Measurements from ENCODE around the gene TNFRSF25. TPM values are rescaled to one million over a fixed set of nuclear protein-coding genes. Genes with fewer than 3 reads are reported as not detected.
A peak's percentile ranks its signal among the peaks of the same experiment; 100 is the strongest.

Gene TNFRSF25, protein sequence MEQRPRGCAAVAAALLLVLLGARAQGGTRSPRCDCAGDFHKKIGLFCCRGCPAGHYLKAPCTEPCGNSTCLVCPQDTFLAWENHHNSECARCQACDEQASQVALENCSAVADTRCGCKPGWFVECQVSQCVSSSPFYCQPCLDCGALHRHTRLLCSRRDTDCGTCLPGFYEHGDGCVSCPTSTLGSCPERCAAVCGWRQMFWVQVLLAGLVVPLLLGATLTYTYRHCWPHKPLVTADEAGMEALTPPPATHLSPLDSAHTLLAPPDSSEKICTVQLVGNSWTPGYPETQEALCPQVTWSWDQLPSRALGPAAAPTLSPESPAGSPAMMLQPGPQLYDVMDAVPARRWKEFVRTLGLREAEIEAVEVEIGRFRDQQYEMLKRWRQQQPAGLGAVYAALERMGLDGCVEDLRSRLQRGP
- total RNA-seq (100 to 1,000 TPM; 151 to 352 (median 179) TPM), polyA plus RNA-seq (10 to 100 TPM; 17.3 to 40.5 TPM), total RNA-seq (242 reads per million, percentile 94 among the genes with 10 or more reads in this experiment)

DNA sequence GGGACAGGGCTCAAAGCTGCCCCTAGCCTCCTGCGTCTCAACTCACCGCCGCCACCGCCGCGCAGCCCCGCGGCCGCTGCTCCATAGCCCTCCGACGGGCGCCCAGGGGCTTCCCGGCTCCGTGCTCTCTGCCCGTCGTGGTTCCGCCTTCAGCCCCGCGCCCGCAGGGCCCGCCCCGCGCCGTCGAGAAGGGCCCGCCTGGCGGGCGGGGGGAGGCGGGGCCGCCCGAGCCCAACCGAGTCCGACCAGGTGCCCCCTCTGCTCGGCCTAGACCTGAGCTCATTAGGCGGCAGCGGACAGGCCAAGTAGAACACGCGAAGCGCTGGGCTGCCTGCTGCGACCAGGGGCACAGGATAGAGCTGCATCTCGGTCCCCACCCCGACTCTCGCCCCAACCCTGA, at the start of gene TNFRSF25:
TSS of gene TNFRSF25 (minus strand) at position 151 of the 400 bp plus-strand sequence. CDS start at position 85, 66 bp downstream.
- H3K27me3 ChIP-seq (ENCODE audit: control insufficient read depth in 2 of 2, insufficient read depth in 2 of 2, low read length in 2 of 2): no peaks in the 10 kb centered on the region
- H3K27ac ChIP-seq (ENCODE audit: low read depth, low read length): peak within 1 kb of the TSS; percentile 94
- DNase-seq: peak in 8 of 9 donors; percentile 45 to 77 (median 56)
- peak within 1 kb of the TSS; percentile 90 to 99 (median 94) for H3K27ac Mint-ChIP-seq
- H3K4me1 Mint-ChIP-seq: peaks cover 17 to 45% (median 36%) of the 10 kb centered on the region in 7 donors
- H3K36me3 Mint-ChIP-seq: peaks cover 4 to 25% (median 17%) of the 10 kb centered on the region in 5 donors
- ChIA-PET POLR2A (interaction anchor here (0.5 to 11.7 kb wide), 7 partner anchors 12 to 175 kb away, joined by 3 to 165 read pairs (median 4); partner anchors contain the start of gene PLEKHG5), CTCF (interaction anchor here (0.7 to 1.4 kb wide), 4 partner anchors 20 to 42 kb away, joined by 3 to 5 read pairs (median 4); no protein-coding TSS in a partner anchor)
- peak; percentile 82 for ATAC-seq
- intact Hi-C loops (cut with micrococcal nuclease): loop anchor here (2.0 to 10.0 kb wide), 2 partner anchors 135 to 319 kb away; partner anchors contain the start of gene CAMTA1 (in 1 of the 2)
- peaks cover 24 to 43% of the 10 kb centered on the region in 2 donors for H3K4me1 ChIP-seq (ENCODE audit: control insufficient read depth in 2 of 2, insufficient read depth in 2 of 2, low read length in 2 of 2)
- H3K9me3 Mint-ChIP-seq: no peaks in the 10 kb centered on the region
- H3K9me3 ChIP-seq (ENCODE audit: control insufficient read depth in 2 of 3, low read length in 3 of 3): no peaks in the 10 kb centered on the region
- H3K27me3 Mint-ChIP-seq: peaks cover 0 to 3% (median 0%) of the 10 kb centered on the region in 5 donors
- H3K4me3 ChIP-seq (ENCODE audit: low read length): peak within 1 kb of the TSS; percentile 89
- peak within 1 kb of the TSS; percentile 89 to 98 (median 92) for H3K4me3 Mint-ChIP-seq
- H3K36me3 ChIP-seq (ENCODE audit: control insufficient read depth in 2 of 3, insufficient read depth in 3 of 3, low read length in 3 of 3): peaks cover 9 to 39% (median 12%) of the 10 kb centered on the region in 3 experiments

DNA sequence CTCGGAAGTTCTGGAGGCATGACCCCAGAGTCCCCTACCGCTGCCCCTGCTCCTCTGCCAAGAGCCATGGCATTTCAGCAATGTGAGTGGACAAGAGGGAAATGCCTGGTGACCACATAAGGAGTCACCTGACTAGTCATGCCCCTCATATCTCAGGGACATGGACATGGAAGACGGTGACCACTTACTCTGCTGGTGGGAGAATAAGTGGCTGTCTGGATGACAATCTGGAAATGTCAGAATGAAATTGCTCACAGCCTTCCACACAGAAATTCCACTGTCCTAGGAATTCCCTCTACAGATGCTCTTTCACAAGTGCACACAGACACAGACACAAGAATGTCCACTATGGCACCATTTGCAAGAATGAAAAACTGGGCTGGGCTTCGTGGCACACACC, 49.8 kb upstream of the TNFRSF25 start:
- DNase-seq: no peak
- no peak overlapping the region for H3K4me3 ChIP-seq (ENCODE audit: low read length)
- H3K36me3 ChIP-seq (ENCODE audit: control insufficient read depth in 2 of 3, insufficient read depth in 3 of 3, low read length in 3 of 3): peaks cover 0 to 1% (median 0%) of the 10 kb centered on the region in 3 experiments
- H3K9me3 ChIP-seq (ENCODE audit: control insufficient read depth in 2 of 3, low read length in 3 of 3): no peaks in the 10 kb centered on the region
- H3K36me3 Mint-ChIP-seq: no peaks in the 10 kb centered on the region
- H3K4me3 Mint-ChIP-seq: no peak overlapping the region
- no peaks in the 10 kb centered on the region for H3K27me3 ChIP-seq (ENCODE audit: control insufficient read depth in 2 of 2, insufficient read depth in 2 of 2, low read length in 2 of 2)
- H3K27ac Mint-ChIP-seq: no peak overlapping the region
- ChIA-PET POLR2A (no interaction called here), CTCF (no interaction called here)
- no peaks in the 10 kb centered on the region for H3K27me3 Mint-ChIP-seq
- intact Hi-C loops (cut with micrococcal nuclease): no loop called here
- H3K4me1 Mint-ChIP-seq: no peaks in the 10 kb centered on the region
- no peak for ATAC-seq
- no peaks in the 10 kb centered on the region for H3K4me1 ChIP-seq (ENCODE audit: control insufficient read depth in 2 of 2, insufficient read depth in 2 of 2, low read length in 2 of 2)
- H3K9me3 Mint-ChIP-seq: no peaks in the 10 kb centered on the region
- no peak overlapping the region for H3K27ac ChIP-seq (ENCODE audit: low read depth, low read length)

DNA sequence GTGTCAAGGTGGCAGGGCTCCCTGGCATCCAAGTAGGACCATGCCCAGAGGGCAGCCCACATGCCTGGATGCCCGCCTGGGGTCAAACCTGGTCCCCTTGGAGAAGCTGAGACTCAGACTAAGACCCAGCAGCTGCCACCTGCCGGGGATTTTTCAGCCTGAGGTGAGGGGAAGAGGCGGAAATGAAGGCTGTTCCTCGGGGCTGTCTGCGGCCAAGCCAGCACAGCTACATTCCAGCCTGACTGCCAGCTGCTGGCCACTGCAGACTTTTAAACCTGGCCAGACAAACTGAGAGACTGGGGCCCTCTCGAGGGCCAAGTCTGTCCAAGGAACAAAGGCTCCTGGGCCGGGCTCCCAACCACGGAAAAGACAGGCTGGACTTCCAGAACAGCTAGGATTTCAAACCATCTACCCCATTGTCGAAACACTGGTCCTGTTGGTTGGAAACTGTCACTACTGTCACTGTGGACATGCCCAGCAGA, 47.4 kb upstream of the TNFRSF25 start:
- H3K4me1 ChIP-seq (ENCODE audit: control insufficient read depth in 2 of 2, insufficient read depth in 2 of 2, low read length in 2 of 2): no peaks in the 10 kb centered on the region
- no peaks in the 10 kb centered on the region for H3K27me3 ChIP-seq (ENCODE audit: control insufficient read depth in 2 of 2, insufficient read depth in 2 of 2, low read length in 2 of 2)
- H3K9me3 ChIP-seq (ENCODE audit: control insufficient read depth in 2 of 3, low read length in 3 of 3): no peaks in the 10 kb centered on the region
- H3K9me3 Mint-ChIP-seq: no peaks in the 10 kb centered on the region
- no peak overlapping the region for H3K4me3 ChIP-seq (ENCODE audit: low read length)
- ChIA-PET POLR2A (no interaction called here), CTCF (no interaction called here)
- intact Hi-C loops (cut with micrococcal nuclease): no loop called here
- ATAC-seq (no peak), DNase-seq (no peak)
- no peak overlapping the region for H3K27ac ChIP-seq (ENCODE audit: low read depth, low read length)
- H3K27me3 Mint-ChIP-seq: no peaks in the 10 kb centered on the region
- no peaks in the 10 kb centered on the region for H3K36me3 ChIP-seq (ENCODE audit: control insufficient read depth in 2 of 3, insufficient read depth in 3 of 3, low read length in 3 of 3)
- no peak overlapping the region for H3K27ac Mint-ChIP-seq
- no peaks in the 10 kb centered on the region for H3K4me1 Mint-ChIP-seq
- H3K4me3 Mint-ChIP-seq: no peak overlapping the region
- no peaks in the 10 kb centered on the region for H3K36me3 Mint-ChIP-seq

DNA sequence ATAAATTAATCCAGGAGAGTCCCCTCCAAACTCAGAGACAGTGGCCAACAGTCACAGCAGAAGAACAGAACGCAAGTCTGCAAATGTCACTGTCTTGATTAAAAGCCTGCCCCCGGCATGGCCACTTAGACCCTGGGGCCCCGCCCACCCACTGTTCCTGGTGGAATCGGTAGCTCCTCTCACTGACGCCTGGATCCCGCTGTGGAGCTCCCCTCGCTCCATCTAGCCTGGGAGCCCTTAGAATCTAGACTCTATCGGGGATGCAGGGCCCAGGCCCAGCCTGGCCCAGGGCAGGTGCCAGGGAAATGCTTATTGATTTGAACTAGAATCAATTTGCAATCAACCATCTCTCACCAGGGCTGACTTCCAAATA, 46.9 kb upstream of the TNFRSF25 start:
- ChIA-PET POLR2A (no interaction called here), CTCF (no interaction called here)
- Mint-ChIP-seq H3K27ac (no peak overlapping the region), H3K4me1 (no peaks in the 10 kb centered on the region), H3K4me3 (no peak overlapping the region), H3K9me3 (no peaks in the 10 kb centered on the region), H3K27me3 (no peaks in the 10 kb centered on the region), H3K36me3 (no peaks in the 10 kb centered on the region)
- H3K4me1 ChIP-seq (ENCODE audit: control insufficient read depth in 2 of 2, insufficient read depth in 2 of 2, low read length in 2 of 2): no peaks in the 10 kb centered on the region
- H3K36me3 ChIP-seq (ENCODE audit: control insufficient read depth in 2 of 3, insufficient read depth in 3 of 3, low read length in 3 of 3): no peaks in the 10 kb centered on the region
- H3K27me3 ChIP-seq (ENCODE audit: control insufficient read depth in 2 of 2, insufficient read depth in 2 of 2, low read length in 2 of 2): no peaks in the 10 kb centered on the region
- no peaks in the 10 kb centered on the region for H3K9me3 ChIP-seq (ENCODE audit: control insufficient read depth in 2 of 3, low read length in 3 of 3)
- no peak overlapping the region for H3K4me3 ChIP-seq (ENCODE audit: low read length)
- intact Hi-C loops (cut with micrococcal nuclease): no loop called here
- no peak for DNase-seq
- ATAC-seq: no peak
- H3K27ac ChIP-seq (ENCODE audit: low read depth, low read length): no peak overlapping the region

DNA sequence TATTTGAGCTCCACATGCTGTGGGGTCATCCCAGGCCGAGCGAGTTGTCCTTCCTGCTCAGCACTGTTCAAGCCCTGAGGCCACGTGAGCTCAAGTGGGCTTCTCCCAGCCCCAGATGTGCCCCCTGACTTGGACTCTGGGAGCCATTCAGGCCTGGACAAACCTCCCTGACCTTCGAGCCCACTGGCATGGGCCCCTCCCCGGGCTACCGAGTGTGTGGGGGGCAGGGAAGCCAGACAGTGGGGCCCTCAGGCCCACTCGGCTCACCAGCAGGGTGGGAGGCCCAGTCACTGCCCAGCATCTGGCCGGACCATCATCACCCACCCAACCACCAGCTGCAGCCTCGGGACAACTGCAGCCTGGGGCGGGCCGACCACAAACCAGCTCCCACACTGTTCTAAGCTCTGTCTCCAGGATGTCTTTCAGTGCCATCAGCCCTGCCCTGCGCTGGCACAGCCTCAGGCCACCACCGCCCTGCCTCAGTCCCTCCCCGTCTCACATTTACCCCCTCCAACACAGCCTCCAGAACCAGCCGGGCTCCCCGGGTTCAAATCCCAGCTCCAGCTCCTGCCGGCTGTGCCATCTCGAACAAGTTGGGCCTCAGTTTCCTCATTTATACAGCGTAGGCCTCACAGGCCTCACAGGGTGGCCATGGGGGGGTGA, 46.4 kb upstream of the TNFRSF25 start:
- Histone ChIP-seq H3K27ac (ENCODE audit: low read depth, low read length) (no peak overlapping the region), H3K4me1 (ENCODE audit: control insufficient read depth in 2 of 2, insufficient read depth in 2 of 2, low read length in 2 of 2) (no peaks in the 10 kb centered on the region), H3K4me3 (ENCODE audit: low read length) (no peak overlapping the region), H3K27me3 (ENCODE audit: control insufficient read depth in 2 of 2, insufficient read depth in 2 of 2, low read length in 2 of 2) (no peaks in the 10 kb centered on the region), H3K36me3 (ENCODE audit: control insufficient read depth in 2 of 3, insufficient read depth in 3 of 3, low read length in 3 of 3) (no peaks in the 10 kb centered on the region), H3K9me3 (ENCODE audit: control insufficient read depth in 2 of 3, low read length in 3 of 3) (no peaks in the 10 kb centered on the region)
- Mint-ChIP-seq H3K9me3 (no peaks in the 10 kb centered on the region), H3K27me3 (no peaks in the 10 kb centered on the region), H3K4me1 (no peaks in the 10 kb centered on the region), H3K27ac (peak overlapping the region in 1 of 9 donors; percentile 23), H3K4me3 (no peak overlapping the region), H3K36me3 (no peaks in the 10 kb centered on the region)
- intact Hi-C loops (cut with micrococcal nuclease): no loop called here
- no peak for ATAC-seq
- no peak for DNase-seq
- POLR2A ChIA-PET: interaction anchor here (0.9 kb wide), 1 partner anchor 22 kb away, joined by 4 read pairs; no protein-coding TSS in a partner anchor
- CTCF ChIA-PET: no interaction called here

DNA sequence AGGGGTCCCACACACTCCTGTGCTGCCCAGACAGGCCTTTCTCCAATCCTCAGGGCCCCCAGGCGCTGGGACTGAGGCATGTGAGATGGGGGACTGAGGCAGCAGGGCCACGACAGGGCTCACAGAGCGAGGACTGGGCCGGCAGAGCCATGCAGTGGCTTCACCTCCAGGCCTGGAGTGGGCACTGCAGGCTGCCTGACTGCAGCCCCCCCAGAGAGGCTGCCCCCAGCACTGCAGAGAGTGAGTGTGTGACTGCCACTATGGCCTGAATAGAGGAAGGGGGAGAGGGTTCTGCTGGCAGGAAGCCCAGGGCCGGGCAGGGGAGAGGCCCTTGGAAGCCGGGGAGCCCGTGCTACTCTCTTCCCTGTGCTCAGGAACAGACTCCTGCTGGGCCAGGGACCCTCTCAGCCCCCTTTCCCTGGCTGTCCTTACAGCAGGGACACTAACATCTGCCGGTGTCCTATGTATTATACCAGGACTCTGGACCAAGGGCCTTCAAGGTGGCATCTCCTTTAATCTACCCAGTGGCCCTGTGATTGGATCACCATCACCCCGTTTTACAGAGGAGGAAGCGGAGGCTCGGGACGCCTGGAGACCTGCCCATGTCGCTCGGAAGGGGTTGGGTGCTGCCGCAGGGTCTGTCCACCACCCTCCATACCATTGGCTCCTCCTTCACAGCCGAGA, 45.7 kb upstream of the TNFRSF25 start:
- Histone ChIP-seq H3K4me3 (ENCODE audit: low read length) (no peak overlapping the region), H3K9me3 (ENCODE audit: control insufficient read depth in 2 of 3, low read length in 3 of 3) (no peaks in the 10 kb centered on the region), H3K27ac (ENCODE audit: low read depth, low read length) (no peak overlapping the region), H3K4me1 (ENCODE audit: control insufficient read depth in 2 of 2, insufficient read depth in 2 of 2, low read length in 2 of 2) (no peaks in the 10 kb centered on the region), H3K36me3 (ENCODE audit: control insufficient read depth in 2 of 3, insufficient read depth in 3 of 3, low read length in 3 of 3) (no peaks in the 10 kb centered on the region), H3K27me3 (ENCODE audit: control insufficient read depth in 2 of 2, insufficient read depth in 2 of 2, low read length in 2 of 2) (no peaks in the 10 kb centered on the region)
- no peaks in the 10 kb centered on the region for H3K27me3 Mint-ChIP-seq
- intact Hi-C loops (cut with micrococcal nuclease): no loop called here
- H3K36me3 Mint-ChIP-seq: no peaks in the 10 kb centered on the region
- no peaks in the 10 kb centered on the region for H3K4me1 Mint-ChIP-seq
- DNase-seq: no peak
- ATAC-seq: no peak
- H3K27ac Mint-ChIP-seq: no peak overlapping the region
- ChIA-PET POLR2A (interaction anchor here (0.9 kb wide), 1 partner anchor 21 kb away, joined by 4 read pairs; no protein-coding TSS in a partner anchor), CTCF (no interaction called here)
- H3K9me3 Mint-ChIP-seq: no peaks in the 10 kb centered on the region
- H3K4me3 Mint-ChIP-seq: no peak overlapping the region

Measured in naive thymus-derived CD4-positive, alpha-beta T cell (primary cell).